ENCODE measurements around the gene C2CD2L.
"Not testable (repeated sequence)": the region's sequence is repeated elsewhere in the genome, so short reads cannot be mapped to it uniquely, and the experiment has no call there.

C2CD2L gene

DNA sequence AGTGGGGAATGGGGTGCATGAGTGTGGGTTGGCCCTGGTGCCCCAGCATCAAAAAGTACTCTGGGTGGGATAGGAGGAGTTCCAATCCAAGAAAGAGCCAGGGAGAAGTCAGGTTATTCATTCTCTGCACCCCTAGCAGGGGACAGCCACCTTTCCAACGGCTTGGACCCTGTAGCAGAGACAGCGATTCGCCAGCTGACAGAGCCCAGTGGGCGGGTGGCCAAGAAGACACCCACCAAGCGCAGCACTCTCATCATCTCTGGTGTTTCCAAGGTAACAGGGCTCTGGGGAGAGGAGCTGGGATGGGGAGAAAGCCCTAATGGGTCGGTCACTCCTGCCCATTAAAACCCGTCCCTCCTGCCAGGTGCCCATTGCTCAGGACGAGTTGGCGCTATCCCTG, 6.6 kb downstream of the C2CD2L start:
- no peak for FAIRE-seq

DNA sequence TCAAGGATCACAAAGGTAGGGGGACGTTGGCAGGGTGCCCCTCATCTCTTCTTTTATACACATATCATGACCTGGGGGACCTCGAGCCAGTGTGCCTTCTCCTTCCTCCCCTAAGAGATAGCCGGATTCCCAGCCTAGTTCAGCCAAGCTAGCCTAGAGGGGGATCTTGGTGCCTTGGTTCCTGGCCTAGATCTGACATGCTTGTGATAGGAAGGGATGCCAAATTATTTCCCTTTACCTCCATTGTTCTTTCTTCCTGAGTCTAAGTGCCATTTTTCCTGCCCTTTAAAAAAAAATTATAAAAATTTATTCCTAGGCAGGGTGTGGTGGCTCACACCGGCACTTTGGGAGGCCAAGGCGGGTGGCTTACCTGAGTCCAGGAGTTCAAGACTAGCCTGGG, 7.2 kb downstream of the C2CD2L start:
- FAIRE-seq (no peak), DNase-seq (ENCODE audit: insufficient read length, low spot score) (no peak)

More for the DNA sequence above, 6.6 kb downstream of the C2CD2L start:
- no peak for DNase-seq (ENCODE audit: insufficient read length, low spot score)

DNA sequence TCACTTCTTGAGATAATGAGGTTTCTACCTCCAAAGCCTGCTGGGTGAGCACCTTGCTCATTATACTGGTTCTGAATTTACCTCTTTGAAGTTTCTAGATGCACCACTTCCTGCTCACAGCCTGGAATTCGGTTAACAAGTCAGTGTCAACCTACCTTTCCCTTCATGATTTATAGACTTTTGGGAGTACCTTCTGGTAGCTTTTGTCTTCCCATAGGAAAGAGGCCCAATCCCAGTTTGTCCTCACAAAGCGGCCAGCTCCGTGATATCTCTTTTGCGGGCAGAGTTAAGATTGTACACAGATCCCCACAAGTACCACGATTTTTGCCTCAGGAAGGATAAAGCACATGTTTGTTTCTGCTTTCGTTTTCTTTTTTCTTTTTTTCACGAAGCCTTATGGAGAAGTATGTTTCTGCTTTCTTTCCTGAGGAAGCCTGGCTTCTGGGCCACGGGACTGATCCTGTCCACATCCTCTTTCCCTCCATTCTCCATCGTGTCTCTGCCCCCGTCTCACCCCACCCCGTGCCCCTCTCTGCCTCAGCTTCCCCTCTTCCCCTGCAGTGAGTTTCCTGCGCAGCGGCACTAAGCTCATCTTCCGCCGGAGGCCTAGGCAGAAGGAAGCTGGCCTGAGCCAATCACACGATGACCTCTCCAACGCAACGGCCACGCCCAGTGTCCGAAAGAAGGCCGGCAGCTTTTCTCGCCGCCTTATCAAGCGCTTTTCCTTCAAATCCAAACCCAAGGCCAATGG, 8.5 kb downstream of the C2CD2L start:
- DNase-seq (ENCODE audit: insufficient read length, low spot score) (no peak), FAIRE-seq (no peak)

- FAIRE-seq (no peak), DNase-seq (ENCODE audit: insufficient read length, low spot score) (no peak)
Observed at GRCh38 chr11:119116235-119116594, 9.1 kb downstream of the C2CD2L start.

DNA sequence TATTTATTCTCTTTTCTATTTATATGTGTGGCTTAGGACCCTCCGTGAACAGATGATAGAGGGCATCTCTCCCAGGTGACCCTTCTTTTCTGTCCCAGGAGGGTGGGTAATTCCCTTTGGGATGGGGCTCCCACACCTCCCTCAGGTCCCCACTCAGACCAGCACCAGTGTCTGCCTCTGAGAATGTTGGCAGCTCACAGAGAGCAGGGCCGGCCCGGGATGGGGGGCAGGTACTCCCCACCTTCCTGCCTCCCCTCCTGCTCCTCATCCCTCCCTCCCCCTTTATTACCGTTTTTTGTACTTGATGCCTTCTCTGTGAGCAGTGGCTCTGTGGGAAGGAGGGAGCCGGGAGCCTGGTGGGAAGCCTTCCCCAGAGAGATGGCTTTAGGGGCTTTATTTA, 9.5 kb downstream of the C2CD2L start:
- no peak for DNase-seq (ENCODE audit: insufficient read length, low spot score)
- no peak for FAIRE-seq

DNA sequence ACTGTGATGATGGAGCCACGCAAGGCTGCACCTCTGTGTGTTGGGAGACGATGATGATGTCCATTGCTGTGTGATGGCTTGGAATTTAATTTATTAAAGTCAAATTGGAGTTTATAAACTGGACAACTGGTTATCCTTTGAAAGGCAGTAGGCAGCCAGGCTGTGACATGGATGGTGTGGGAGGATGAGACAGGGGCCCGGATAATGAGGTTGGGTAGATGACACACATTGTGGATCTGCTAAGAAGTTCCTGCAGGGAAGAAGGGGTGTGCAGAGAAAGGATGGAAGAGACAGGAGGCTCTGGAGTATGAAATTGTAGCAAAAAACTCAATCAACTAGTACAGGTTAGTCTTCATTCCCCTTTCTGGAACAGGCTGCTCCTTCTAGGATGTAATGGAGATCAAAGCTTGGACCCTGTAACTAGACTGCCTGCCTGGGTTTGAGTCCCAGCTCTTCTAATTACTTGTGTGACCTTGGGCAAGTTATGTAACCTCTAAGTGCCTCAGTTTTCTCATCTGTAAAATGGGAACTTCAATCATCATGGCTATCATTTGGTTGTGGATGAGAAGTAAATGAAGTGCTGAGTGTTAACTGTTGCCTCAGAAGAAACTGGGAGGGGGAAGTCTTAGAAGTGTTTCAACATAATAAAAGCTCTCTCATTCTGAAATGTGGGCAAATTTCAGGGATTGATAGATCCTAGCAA, 10.0 kb downstream of the C2CD2L start:
- FAIRE-seq, result no peak

GRCh38 chr11:119118227-119118626, 11.1 kb downstream of the C2CD2L start:
- FAIRE-seq, result no peak
- DNase-seq (ENCODE audit: insufficient read length, low spot score), result no peak

More for the DNA sequence above, 10.0 kb downstream of the C2CD2L start:
- DNase-seq (ENCODE audit: insufficient read length, low spot score), result no peak

- FAIRE-seq, result no peak
- DNase-seq (ENCODE audit: insufficient read length, low spot score), result no peak
Observed at GRCh38 chr11:119118946-119119345, 11.8 kb downstream of the C2CD2L start.

- no peak for FAIRE-seq
- DNase-seq (ENCODE audit: insufficient read length, low spot score), result peak; percentile 25
Observed at GRCh38 chr11:119120639-119121007, 13.5 kb downstream of the C2CD2L start.

DNA sequence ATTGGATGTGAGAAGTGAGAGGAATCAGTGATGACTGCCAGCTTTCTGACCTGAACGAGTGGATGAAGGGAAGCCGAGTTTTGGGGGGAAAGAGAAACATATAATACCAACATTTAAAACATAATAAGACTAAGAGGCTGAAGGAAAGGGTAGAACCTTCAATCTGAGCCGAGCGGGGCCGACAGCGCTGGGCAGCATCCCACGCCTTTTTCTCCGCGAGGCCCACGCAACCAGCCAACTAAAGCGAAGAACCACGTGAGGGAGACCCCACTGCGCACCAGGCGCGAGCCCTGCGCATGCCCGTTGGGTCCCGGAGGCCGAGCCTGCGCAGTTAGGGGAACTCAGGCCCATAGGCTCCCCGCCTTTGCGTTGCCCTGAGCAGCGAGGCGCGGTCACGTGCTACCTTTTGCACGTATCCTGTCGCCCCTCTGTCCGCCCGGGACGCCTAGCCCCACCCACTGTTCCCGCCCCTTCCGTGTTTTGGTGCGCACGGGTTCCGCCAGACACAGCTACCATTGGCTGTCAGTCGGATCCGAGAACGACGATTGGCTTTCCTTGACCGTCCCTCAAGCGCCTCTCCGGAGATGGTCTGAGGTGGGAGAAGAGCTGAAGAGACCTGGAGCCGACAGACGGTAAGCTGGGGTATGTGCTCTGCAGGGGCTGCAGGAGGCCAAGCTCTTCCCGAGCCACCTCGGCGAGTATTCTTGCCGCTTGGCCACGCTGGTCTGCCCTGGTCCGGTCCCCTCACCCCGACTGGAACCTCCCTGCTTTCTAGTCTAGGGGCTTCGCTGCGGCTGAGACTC, 14.1 kb downstream of the C2CD2L start, which contains the start of gene HINFP:
TSS of gene HINFP (plus strand) at position 573 of the 803 bp plus-strand sequence. CDS start 5,365 bp downstream, outside the sequence.
- FAIRE-seq (peak; percentile 99), DNase-seq (ENCODE audit: insufficient read length, low spot score) (peak; percentile 98)

DNA sequence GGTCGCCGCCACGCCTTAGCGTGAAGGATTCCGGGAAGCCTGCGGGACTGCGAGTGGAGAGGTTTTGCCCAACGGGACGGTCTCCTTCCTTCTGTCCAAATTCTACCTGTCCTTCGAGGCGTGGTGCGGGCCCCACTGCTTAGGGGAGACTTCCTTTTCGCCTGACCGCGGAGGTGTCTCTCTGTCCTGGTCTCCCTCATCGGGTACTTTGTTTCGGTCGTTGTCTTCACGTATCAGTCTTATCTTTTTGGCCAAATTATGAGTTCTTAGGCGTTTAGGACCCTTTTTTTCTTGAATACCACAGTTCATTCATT, 14.6 kb downstream of the C2CD2L start:
- FAIRE-seq, result no peak

DNA sequence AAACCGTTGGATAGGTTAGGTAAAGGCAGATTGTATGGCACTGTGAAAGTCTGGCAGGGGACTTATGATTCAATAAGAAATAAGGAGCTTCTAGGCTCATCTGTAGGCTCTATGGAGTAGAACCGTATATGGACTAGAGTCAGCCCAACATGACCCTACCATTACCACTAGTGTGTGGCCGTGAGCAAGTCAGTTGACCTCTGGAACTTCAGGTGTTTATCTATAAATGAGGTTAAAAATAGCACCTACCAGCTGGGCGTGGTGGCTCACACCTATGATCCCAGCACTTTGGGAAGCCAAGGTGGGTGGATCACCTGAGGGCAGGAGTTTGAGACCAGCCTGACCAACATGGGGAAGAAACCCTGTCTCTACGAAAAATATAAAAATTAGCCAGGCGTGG, 18.7 kb downstream of the C2CD2L start:
- DNase-seq (ENCODE audit: insufficient read length, low spot score) (no peak), FAIRE-seq (no peak)

More for the DNA sequence above, 14.6 kb downstream of the C2CD2L start:
- no peak for DNase-seq (ENCODE audit: insufficient read length, low spot score)

DNA sequence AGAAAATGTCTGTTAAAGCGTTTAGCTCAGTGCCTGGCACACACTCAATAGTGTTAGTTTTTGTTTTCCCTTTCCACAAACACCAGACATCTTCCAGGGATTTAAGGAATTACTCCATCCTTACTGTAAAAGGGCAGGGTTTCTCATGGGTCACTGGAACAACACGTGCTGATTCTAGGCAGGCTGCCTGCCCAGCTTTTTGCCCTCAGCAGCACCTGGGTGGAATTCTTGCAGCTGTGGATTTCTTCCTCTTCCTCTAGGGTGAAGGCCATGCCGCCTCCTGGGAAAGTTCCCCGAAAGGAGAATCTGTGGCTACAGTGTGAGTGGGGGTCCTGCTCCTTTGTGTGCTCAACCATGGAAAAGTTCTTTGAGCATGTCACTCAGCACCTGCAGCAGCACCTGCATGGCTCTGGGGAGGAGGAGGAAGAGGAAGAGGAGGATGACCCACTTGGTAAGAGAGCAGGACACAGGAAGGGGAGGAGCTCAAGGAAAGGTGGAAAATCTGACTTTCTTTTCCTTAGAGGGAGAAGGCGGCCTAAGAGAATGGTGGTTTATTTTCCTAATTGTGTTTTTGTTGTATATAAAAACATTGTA, 19.6 kb downstream of the C2CD2L start:
- FAIRE-seq (no peak), DNase-seq (ENCODE audit: insufficient read length, low spot score) (no peak)

GRCh38 chr11:119130662-119131061, 23.5 kb downstream of the C2CD2L start:
- FAIRE-seq (no peak), DNase-seq (ENCODE audit: insufficient read length, low spot score) (no peak)

DNA sequence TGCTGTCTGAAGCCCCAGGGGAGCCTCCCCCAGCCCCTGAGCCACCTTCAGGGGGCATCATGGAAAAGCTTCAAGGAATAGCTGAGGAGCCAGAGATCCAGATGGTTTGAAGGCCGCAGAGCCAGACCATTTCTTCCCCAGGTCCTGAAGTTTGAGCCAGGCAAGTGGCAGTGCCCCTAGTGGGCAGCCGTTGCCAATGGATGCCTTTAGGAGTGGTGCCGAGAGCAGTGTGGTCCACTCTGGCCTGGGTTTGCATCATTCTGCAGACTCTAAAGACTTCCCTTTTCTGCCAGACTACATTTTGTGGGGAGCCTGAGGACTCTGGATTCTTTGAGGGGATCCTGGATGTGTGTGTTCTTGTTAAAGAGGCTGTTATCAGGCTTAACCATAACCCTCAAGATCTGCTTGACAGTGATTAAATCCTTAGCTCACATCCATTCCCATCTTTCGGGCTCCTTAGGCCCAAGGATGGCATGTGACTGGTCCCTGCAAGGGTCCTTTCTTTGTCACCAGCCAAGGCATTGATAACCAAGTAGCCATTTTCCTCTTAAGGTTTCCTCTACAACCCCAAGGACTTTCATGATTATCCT, 27.3 kb downstream of the C2CD2L start:
- DNase-seq (ENCODE audit: insufficient read length, low spot score) (no peak), FAIRE-seq (no peak)

DNA sequence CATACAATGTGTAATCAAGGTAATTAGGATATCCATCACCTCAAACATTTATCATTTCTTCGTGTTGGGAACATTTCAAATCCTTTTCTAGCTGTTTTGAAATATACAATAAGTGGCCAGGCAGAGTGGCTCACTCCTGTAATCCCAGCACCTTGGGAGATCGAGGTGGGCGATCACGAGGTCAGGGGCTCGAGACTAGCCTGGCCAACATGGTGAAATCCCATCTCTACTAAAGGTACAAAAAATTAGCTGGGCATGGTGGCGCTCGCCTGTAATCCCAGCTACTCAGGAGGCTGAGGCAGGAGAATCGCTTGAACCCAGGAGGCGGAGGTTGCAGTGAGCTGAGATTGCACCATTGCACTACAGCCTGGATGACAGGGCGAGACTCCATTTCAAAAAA, 32.1 kb downstream of the C2CD2L start:
- not testable (repeated sequence) for FAIRE-seq; DNase-seq (ENCODE audit: insufficient read length, low spot score)

DNA sequence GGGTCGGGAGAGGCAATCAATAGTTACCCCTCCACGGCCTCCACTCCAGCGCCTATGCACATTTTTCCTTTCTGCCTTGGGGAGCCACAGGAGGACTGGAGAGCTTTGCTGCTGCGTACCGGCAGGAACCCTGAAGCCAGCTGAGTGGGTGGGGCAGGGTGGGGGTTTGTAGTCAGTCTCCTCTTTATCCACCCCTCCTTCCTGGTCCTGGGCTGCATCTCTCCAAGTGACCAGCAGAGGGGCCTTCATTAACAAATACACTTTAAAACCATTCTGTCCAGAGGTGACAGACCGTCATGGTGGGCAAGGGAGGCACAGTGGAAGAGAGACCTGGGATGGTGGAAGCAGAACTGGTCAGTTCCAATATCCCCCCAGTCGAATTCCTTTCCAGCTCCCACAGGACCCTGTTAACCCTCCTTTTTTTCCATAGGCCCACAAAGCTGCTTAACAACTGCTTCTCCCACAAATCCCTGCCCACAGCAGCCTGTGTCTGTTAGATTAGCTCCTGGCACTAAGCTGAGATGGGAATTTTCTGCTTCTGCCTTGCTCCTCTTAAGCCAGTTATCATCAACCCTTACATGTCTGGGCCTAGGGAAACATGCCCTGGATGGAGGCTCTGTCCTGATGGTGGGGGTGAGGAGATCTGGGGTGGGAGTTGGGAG, 37.8 kb downstream of the C2CD2L start:
- DNase-seq (ENCODE audit: insufficient read length, low spot score) (peak; percentile 95), FAIRE-seq (peak; percentile 86)

DNA sequence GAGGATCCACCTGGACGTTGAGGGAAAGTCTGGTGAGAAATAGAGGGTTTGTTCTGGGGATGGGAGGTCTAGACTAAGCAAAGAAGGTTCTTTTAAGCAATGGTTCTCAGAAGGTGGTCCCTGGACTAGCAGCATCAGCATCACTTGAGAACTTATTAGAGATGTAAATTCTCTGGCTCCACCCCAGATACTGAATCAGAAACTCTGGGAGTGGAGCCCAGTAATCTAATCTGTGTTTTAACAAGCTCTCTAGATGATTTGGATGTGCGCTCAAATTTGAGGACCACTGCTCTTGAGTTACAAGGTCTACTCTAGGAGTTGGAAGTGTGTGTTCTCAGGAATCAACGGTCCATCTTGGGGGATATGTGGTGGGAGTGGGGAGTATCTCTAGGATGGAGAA, 38.4 kb downstream of the C2CD2L start:
- DNase-seq (ENCODE audit: insufficient read length, low spot score) (no peak), FAIRE-seq (no peak)

- no peak for DNase-seq (ENCODE audit: insufficient read length, low spot score)
- no peak for FAIRE-seq
Observed at GRCh38 chr11:119147604-119148333, 40.6 kb downstream of the C2CD2L start.

- DNase-seq (ENCODE audit: insufficient read length, low spot score), result no peak
- no peak for FAIRE-seq
Observed at GRCh38 chr11:119148720-119149017, 41.5 kb downstream of the C2CD2L start.

All from HTR-8/SVneo (cell line).